HG03064 (cell line): Measurements from ENCODE around the gene CDK5RAP2.
"Not testable (repeated sequence)": the region's sequence is repeated elsewhere in the genome, so short reads cannot be mapped to it uniquely, and the experiment has no call there.

Experiments used
- ATAC-seq: cut with Tn5 transposase; IDR thresholded peaks from one replicate; pipeline ENCODE4 v1.9.1; 2021; ENCODE audit warnings: low read depth; ENCODE audit not compliant: unreplicated experiment

The CDK5RAP2 gene

GRCh38 chr9:120522558-120522957 is 57.4 kb downstream of the CDK5RAP2 start:
- ATAC-seq: no peak

GRCh38 chr9:120522032-120522431 is 57.9 kb downstream of the CDK5RAP2 start:
- ATAC-seq: no peak

DNA sequence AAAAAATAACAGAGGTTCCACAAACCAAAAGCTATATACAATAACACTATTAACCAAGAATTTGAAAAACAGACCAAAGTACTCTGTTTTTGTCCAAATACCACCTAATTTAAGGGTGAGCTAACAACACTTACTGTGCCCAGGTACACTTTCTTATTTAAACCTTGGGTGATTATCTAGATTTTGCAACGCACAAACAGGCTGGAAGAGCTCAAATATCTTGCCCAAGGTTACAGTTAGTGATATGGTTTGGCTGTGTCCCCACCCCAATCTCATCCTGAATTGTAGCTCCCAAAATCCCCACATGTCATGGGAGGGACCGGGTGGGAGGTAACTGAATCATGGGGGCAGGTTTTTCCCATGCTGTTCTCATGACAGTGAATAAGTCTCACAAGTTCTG is 58.9 kb downstream of the CDK5RAP2 start:
- ATAC-seq: no peak

DNA sequence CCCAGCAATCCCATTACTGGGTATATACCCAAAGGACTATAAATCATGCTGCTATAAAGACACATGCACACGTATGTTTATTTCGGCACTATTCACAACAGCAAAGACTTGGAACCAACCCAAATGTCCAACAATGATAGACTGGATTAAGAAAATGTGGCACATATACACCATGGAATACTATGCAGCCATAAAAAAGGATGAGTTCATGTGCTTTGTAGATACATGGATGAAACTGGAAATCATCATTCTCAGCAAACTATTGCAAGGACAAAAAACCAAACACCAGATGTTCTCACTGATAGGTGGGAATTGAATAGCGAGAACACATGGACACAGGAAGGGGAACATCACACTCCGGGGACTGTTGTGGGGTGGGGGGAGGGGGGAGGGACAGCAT is 64.0 kb downstream of the CDK5RAP2 start:
- not testable (repeated sequence) for ATAC-seq

DNA sequence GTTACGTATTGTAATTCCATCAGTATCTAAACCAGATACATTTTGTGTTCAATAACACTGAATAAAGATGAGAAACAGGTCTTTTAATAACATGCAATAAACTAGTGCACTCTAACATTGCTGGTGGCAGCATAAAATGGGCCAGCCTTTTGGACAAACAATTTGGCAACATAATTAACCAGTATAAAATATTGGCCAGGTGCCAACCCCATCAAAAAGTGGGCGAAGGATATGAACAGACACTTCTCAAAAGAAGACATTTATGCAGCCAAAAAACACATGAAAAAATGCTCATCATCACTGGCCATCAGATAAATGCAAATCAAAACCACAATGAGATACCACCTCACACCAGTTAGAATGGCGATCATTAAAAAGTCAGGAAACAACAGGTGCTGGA is 64.5 kb downstream of the CDK5RAP2 start:
- not testable (repeated sequence) for ATAC-seq

DNA sequence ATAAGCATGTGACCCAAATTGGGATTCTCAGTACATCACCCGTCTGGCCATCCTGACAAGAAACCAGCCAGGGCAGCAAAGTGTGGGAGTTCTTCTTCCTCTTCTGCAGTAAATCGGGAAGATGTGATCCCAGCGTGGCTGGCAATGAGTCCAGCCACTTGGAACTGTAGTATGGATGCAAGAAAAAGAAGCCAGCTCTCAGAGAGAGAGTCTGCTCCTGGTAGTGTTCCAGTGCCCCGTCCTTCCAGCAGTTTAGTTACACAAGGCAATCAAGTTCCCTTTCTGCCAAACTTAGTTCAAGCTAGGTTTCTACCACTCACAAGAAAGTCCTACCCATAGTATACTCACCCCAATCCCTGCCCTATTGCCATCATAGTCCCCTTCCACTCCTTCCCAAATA is 65.6 kb downstream of the CDK5RAP2 start:
- ATAC-seq: no peak

- no peak for ATAC-seq
Observed at GRCh38 chr9:120513825-120514396, 66.1 kb downstream of the CDK5RAP2 start.

DNA sequence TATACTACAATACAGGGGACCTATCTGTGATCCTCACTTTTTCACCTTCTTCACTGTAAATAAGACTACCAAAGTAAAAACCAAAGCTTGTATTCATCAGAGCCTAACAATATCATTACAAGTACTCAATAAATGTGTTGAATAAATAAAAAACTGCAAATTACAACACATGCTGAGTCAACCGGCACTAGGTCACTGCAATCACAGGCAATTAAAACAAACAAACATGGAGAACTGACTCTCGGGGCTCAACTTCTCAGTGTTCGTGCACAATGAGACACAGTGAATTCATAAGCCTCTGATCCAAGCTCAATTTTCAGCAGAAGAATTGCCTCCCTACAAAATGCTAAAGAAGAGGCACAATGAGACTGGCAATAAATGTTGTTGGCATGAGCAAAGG is 69.2 kb downstream of the CDK5RAP2 start:
- no peak for ATAC-seq

DNA sequence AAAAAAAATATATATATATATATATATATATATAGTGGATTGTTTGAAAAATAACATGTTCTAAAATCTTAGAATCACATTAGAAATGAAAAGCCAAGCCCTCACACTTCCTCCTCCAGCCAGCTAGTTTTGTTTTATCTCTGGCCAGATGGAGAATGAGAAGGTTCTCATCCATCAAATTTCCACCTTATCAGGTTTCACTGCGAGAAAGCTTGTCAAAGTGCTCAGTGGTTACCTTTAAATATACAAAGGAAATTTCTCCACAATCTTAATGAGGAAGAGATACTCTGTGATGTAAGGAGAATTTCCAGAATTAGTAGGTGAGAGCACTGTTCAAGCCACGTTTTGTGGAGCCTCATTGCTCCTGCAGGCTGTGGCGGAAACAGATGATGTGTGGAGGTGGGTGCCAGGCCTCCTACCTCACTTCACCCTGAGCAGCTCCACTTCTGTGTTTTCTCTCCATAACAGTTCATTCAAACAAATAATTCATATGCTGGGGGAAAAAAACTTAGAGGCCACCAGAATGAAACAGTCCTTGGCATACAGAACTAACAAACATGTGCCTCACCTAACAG is 71.9 kb downstream of the CDK5RAP2 start:
- no peak for ATAC-seq

DNA sequence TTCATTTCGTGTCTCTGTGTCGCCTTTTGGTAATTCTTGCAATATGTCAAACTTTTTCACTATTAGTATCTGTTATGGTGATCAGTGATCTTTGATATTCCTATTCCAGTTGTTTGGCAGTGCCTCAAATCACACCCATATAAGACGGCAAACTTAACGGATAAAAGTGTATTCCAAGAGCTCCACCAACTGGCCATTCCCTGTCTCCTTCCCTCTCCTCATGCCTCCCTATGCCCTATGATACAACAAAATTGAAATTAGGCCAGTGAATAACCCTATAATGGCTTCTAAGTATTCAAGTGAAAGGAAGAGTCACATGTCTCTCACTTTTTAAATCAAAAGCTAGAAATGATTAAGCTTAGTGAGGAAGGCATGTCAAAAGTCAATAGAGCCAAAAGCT is 74.8 kb downstream of the CDK5RAP2 start:
- no peak for ATAC-seq

DNA sequence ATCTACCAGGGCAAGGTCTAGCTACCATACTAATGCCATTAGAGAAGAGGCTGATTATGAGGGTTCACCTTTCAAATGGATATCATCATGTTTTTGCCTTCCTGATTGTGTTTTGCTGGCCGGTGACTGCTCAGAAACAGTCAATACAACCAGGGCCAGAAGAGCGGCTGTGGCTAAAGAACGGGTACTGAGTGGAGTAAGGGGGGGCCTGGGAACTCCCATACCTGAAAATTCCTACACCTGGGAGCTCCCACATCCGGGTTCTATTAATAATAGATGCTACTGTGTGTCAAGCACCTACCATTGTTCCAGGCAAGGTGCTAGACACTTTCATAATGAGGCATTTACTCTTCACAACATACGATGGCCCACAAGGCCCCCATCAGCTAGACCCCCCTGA is 79.2 kb downstream of the CDK5RAP2 start:
- ATAC-seq: no peak

DNA sequence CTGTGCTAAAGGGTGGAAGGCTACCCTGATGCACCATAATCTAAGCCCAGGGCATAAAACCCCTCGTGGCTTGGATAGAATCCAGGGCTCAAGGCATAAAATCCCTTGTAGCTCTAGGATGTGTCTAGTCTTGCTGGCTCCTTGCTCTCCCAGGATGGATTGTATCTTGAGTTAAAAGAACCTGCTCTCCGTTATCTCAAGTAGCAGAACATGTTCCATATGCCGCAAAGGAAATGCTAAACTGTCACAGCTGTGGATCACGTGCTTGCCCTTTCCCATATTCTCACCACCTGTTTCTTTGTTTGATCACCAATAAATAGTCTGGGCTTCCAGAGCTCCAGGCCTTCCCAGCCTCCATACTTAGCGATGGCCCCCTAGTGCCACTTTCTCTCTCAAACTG is 82.1 kb downstream of the CDK5RAP2 start:
- not testable (repeated sequence) for ATAC-seq

- not testable (repeated sequence) for ATAC-seq
Observed at GRCh38 chr9:120496438-120496837, 83.5 kb downstream of the CDK5RAP2 start.

DNA sequence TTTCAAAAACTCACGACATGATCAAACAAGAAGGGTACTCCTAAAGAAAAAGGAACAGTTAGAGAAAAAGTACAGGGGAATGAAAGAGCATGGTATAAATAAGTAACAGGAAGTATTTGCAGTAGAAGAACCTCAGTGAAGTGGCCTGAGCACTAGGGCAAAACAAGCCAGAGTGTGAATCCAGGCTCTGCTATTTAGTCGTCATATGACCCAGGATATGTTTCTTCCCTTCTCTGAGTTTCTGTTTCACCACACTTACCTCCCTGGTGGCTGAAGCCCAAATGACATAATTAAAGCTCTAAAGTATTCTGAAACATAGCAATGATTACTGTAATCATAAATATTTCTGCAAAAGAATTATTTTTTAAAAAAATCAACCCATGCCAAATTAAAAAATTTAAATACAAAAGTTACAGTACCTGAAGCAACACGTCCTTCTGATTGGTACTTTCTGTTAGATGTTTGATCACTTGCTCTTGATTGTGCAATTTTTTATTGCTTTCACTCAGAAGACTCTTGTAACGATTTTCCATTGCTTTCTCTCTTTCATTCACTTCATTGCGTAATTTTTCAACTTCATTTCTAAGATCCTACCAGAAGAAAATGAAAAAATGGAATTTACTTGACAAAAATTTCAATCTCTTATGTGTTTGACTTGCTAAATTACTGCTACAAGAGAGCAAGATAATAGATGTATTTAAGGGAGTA is 88.9 kb downstream of the CDK5RAP2 start:
- ATAC-seq: peak; percentile 88

DNA sequence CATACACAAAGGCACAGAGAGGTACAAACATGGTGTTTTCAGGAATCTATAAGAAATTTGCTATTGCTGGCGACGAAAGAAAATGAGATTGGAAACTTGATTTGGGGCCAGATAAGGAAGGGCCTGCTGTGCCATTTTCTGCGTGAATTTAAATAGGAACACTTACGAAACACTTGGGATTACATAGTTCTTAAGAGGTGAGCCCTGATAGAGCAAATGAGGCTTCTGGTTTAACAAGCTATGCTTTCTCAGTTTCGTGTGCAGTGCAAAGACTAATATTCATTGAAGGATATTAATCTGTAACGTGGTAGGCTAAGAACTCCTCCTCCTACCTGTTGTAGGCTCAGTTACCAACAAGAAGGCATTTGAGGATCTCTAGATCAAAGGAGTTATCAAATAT is 93.1 kb downstream of the CDK5RAP2 start:
- ATAC-seq: no peak

GRCh38 chr9:120486347-120486746 is 93.6 kb downstream of the CDK5RAP2 start:
- ATAC-seq: no peak

DNA sequence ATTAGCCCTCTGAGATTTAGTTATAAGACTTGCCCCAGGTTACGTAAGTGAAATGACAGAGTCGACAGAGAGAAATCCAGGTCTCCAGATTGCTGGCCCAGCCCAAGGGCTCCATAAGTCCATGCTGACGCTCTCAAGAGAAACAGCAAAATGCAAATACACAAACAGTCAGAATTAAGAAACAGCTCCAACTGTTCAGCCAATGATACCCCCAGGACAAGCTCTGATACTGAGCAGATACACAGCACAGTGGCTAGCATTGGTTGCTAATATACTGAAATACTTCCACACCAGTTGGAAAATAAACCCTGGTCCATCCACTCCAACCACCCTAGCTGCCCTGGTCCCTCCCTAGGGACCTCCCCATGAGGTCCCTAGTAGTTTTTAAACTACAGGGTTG is 94.2 kb downstream of the CDK5RAP2 start:
- no peak for ATAC-seq

DNA sequence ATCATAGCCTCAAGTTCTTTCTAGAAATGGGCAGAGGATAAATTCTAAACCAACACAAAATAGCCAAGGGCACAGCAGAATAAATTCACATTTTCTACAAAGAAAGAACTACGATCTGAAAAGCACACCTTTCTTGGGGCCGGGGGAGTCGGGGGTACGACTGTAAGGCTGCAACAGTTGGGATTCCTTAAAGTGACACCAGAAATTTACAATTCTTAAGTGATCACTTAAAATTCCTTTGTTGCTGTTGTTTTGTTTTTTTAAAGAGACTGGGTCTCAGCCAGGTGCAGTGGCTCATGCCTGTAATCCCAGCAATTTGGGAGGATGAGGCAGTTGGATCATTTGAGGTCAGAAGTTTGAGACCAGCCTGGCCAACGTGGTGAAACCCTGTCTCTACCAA is 95.8 kb downstream of the CDK5RAP2 start:
- ATAC-seq: no peak

DNA sequence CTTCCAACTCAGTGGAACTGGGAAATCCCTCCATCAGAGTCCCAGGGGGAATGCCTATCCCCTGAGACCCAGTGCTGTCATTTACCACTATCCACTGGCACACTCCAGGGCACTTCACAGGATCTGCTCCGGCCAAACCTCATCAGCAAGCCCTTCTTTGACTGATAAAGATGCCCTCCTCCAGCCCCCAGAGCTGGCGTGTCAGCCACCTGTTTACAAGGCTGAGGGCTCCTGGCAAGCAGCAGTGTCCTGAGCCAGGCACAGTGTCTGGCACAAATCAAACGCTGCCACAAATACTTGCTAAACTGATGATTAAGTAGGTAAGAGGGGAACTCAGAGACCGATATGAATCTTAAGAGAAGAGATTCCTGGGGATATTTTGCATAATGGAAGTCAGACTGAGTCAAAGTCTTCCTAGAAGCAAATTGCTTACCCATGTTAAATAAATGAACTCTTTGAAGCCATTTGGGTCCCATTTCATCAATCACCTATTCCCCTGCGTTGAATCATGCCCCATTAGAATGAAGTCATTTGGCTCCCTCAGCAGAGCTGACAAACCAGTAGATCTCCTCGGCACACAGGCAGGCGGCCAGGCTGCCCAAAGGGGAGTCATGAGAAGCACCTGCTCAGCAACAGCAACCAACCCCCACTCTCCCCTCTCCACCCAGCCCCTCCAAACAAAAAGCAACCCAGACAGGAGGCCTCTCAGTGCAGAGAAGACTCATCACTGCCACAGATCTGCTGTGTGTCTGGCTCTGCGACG is 97.4 kb downstream of the CDK5RAP2 start:
- ATAC-seq: no peak

DNA sequence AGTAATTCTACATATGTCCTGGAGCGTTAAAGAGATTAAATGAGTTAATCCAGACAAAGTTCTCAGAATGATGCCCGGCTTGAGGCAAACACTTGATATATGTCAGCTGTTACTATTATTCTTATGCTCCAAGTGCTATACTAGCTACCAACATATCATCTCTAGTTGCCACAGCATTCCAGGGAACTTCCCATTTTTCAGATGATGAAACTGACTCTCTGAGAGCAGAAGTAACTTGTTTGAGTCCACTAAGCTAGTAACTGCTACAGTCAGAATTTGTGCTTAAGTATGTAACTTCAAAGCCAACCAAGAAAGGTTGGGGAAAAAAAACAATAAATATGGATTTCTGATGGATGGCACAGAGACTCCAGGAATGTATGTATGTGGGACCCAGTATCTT is 98.1 kb downstream of the CDK5RAP2 start:
- no peak for ATAC-seq

GRCh38 chr9:120481248-120481647 is 98.7 kb downstream of the CDK5RAP2 start:
- ATAC-seq: no peak
